GM12864 (cell line): Measurements from ENCODE around the gene AHCY.

Source experiments
- DNase-seq: peaks from one replicate; pipeline ENCODE4 v3.0.0-alpha.2; 2011; ENCODE audit warnings: low read depth
- H3K4me3 ChIP-seq: 2 replicates; pipeline ENCODE4 v1.5.1; 2011; ENCODE audit warnings: mild to moderate bottlenecking, low read depth, low read length, control low read depth
- CTCF ChIP-seq: IDR thresholded peaks from 2 replicates; pipeline ENCODE4 v1.5.1; 2011; ENCODE audit warnings: low read depth, mild to moderate bottlenecking, moderate library complexity, low read length, control low read depth, inconsistent platforms; ENCODE audit errors: missing control alignments

AHCY gene

GRCh38 chr20:34305333-34306230 is 2.4 kb upstream of the AHCY start:
- no peak overlapping the region for H3K4me3 ChIP-seq
- no peak for TF ChIP-seq CTCF
- no peak for DNase-seq

GRCh38 chr20:34302312-34302722 is 838 bp downstream of the AHCY start:
- no peak for TF ChIP-seq CTCF
- H3K4me3 ChIP-seq, result peak overlapping the region; percentile 83
- DNase-seq, result no peak

- no peak for DNase-seq
Measured at GRCh38 chr20:34301587-34302311, 1.4 kb downstream of the AHCY start.

GRCh38 chr20:34300809-34301586 is 2.2 kb downstream of the AHCY start:
- no peak for TF ChIP-seq CTCF

More at GRCh38 chr20:34301587-34302311, 1.4 kb downstream of the AHCY start:
- no peak for TF ChIP-seq CTCF
- H3K4me3 ChIP-seq, result peak overlapping the region; percentile 83

GRCh38 chr20:34300256-34300806 is 2.8 kb downstream of the AHCY start:
- DNase-seq, result no peak

More at GRCh38 chr20:34300809-34301586, 2.2 kb downstream of the AHCY start:
- peak overlapping the region; percentile 24 for H3K4me3 ChIP-seq
- no peak for DNase-seq

More at GRCh38 chr20:34300256-34300806, 2.8 kb downstream of the AHCY start:
- no peak for TF ChIP-seq CTCF
- no peak overlapping the region for H3K4me3 ChIP-seq
